GM10266 (cell line): ENCODE results near the gene PRSS53.

Source experiments
- DNase-seq: peaks from one replicate; pipeline ENCODE4 v3.0.0; 2012; ENCODE audit errors: extremely low spot score
- TF ChIP-seq, protein P1 (sequence below): IDR thresholded peaks from 2 replicates; pipeline ENCODE4 v1.5.1; 2012; ENCODE audit warnings: mild to moderate bottlenecking, low read depth; ENCODE audit not compliant: control insufficient read depth, insufficient read depth; ENCODE audit errors: missing control alignments

PRSS53 gene

DNA sequence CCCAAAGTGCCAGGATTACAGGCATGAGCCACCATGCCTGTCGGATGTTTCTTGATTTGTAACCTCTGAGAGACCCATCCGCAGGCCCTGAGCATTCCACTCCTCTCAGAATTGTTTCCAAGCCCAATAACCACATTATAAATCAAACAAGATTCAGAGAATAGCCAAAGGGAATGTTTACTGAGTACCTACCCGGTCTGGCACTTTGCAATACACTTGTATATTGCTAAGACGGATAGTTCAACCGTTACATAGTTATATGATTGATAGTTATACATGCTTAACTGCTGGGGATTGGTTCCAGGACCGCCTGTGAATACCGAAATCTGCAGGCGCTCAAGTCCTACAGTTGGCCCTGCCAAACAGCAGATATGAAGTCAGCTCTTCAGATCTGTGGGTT is 25.7 kb upstream of the PRSS53 start:
- DNase-seq = no peak
- TF ChIP-seq, protein P1, sequence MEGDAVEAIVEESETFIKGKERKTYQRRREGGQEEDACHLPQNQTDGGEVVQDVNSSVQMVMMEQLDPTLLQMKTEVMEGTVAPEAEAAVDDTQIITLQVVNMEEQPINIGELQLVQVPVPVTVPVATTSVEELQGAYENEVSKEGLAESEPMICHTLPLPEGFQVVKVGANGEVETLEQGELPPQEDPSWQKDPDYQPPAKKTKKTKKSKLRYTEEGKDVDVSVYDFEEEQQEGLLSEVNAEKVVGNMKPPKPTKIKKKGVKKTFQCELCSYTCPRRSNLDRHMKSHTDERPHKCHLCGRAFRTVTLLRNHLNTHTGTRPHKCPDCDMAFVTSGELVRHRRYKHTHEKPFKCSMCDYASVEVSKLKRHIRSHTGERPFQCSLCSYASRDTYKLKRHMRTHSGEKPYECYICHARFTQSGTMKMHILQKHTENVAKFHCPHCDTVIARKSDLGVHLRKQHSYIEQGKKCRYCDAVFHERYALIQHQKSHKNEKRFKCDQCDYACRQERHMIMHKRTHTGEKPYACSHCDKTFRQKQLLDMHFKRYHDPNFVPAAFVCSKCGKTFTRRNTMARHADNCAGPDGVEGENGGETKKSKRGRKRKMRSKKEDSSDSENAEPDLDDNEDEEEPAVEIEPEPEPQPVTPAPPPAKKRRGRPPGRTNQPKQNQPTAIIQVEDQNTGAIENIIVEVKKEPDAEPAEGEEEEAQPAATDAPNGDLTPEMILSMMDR = no peak

DNA sequence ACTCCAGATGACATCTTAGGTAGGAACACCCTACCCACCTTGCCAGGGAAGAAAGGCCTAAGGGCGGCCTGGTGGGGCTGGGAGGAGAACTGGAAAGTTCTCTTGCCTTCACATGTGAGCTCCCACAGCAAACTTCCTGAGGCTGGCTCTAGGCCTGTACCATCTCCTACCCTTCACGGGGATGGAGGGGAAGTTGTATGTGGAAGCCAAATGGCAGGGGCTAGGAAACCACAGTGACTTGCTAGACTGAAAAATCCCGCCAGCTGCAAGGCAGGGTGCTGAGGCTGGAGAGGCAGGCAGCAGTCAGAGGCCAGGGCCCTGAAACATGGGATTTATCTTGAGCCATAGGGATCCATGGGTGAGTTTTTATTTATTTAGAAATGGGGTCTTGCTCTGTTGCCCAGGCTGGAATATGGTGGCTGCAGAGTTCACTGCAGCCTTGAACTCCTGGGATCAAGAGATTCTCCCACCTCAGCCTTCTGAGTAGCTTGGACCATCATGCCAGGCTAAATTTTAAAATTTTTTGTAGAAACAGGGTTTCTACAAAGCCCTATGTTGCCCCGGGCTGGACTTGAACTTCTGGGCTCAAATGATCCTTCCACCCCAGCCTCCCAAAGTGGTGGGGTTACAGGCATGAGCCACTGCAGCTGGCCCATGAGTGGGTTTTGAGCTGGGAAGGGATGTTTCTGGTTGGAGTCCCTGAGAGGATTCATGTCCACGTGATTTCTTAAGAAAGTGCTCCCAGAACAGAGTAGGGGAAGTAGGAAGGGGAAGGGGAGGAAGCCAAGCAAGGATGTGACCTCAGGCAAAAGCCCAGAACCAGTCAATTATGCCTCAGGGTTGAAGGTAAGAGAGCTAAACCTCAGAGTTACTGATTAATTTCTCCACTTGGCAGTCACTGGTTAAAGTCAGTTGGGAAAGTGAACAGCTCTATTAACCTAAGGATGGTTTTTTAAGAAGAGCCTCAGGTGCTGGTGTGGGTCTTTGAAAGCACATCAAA is 24.7 kb upstream of the PRSS53 start:
- TF ChIP-seq, protein P1 = no peak
- no peak for DNase-seq

DNA sequence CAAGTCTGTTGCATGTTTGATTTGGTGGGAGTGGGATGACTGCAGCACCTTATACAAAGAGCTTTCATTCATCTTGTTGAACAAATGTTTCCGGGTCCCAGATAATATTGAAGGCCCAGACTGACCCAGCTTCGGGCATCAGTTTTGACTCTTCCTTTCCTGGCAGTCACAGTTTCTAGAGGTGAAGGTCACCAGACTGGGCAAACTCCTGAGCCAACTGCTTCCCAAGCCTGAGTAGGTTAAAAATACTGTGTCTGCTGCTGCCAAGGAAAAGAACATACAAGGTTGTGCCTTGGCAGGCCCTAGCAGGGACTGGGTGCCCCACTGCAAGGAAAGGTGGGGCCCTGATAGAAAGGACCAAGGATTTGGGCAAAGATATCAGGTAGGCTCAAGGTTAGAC is 24.0 kb upstream of the PRSS53 start:
- no peak for DNase-seq
- TF ChIP-seq, protein P1 = no peak

DNA sequence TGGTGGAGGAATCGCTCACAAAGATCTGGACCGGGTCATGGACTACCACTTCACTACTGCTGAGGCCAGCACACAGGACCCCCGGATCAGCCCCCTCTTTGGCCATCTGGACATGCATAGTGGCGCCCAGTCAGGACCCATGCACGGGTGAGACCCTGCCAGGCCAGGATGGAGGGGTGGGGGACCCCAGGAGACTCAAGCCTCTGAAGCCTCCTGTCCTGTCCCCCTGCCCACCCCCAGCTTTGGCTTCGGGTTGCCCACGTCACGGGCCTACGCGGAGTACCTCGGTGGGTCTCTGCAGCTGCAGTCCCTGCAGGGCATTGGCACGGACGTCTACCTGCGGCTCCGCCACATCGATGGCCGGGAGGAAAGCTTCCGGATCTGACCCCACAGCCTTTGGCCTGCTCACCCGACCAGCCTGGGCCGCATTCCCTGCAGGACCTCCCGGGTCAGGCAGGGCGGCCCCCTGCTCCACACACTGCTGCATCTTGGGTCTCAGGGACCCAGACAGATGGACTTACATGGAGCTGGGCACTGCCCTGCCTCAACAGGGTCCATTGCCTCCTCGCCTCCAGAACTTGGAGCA is 23.2 kb upstream of the PRSS53 start:
- TF ChIP-seq, protein P1 = no peak

DNA sequence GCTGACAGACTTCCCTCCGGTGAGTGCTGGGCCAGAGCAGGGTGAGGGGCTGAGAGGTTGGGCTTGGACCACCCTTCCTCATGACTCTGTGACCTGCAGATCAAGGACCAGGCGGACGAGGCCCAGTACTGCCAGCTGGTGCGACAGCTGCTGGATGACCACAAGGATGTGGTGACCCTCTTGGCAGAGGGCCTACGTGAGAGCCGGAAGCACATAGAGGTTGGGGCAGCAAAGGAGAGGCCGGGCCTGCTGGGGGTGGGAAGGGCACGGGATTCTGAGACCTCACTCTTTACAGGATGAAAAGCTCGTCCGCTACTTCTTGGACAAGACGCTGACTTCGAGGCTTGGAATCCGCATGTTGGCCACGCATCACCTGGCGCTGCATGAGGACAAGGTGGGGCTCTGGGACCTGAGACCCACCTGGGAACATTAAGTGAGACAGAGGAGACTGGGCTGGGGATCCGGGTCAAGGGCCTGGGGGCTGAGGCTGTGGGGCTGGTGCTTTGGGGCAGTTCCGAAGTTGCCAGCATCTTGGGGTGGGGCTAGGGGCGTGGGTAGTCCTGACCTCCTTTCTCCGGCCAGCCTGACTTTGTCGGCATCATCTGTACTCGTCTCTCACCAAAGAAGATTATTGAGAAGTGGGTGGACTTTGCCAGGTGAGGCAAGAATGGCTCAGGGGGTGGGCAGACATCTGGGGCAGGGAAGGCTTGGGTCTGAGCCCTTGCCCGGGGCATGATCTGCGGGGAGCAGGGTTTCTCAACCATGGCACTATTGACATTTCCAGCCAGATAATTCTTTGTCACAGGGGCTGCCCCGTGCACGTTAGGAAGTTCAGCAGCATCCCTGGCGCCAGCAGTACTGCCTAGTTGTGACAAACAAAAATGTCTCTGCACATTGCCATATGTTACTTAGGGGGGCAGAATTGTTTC is 21.6 kb upstream of the PRSS53 start:
- TF ChIP-seq, protein P1 = no peak

More for the DNA sequence above, 23.2 kb upstream of the PRSS53 start:
- DNase-seq = no peak

DNA sequence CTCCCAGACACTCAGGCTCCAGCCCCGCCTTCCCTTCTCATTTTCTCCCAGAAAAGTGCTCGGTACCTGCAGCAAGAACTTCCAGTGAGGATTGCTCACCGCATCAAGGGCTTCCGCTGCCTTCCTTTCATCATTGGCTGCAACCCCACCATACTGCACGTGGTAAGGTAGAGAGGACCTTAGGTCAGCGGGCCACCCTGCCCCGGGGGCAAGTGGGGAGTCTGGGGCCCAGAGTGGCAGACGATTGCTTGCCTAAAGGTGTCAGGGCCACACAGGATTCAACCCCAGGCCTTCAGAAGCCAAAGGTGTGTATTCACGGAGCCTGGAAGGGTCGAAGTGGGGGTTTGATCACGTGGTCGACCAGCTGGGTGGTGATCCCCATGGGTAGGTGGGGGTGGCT is 20.9 kb upstream of the PRSS53 start:
- TF ChIP-seq, protein P1 = no peak
- DNase-seq = no peak

More for the DNA sequence above, 21.6 kb upstream of the PRSS53 start:
- no peak for DNase-seq
